NOMO-1 treated with DMSO at 0.1 percent for 48 hours (cell line): ENCODE results near the gene IL31RA.
"Not testable (repeated sequence)": the region's sequence is repeated elsewhere in the genome, so short reads cannot be mapped to it uniquely, and the experiment has no call there.

ENCODE experiments used
- DNase-seq: peaks from one replicate; lab custom pipeline; 2025; ENCODE audit not compliant: unreplicated experiment; lab: John Stamatoyannopoulos, UW

Gene IL31RA

DNA sequence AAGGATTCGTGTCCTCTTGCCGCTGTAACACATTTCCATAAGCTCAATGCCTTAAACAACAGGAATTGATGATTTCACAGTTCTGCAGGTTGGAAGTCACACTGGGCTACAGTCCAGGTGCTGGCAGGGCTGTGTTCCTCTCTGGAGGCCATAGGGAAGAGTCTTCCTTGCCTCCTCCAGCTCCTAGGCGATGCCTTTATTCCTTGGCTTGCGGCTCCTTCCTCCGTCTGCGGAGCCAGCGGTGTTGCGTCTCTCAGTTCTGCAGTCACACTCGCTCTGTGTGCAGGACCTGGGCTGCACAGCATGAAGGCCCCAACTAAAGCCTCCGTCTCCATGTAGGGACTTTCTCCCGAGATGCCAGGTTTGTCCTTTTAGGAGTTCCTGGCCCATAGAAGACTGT, 73.6 kb downstream of the IL31RA start:
- DNase-seq: no peak

DNA sequence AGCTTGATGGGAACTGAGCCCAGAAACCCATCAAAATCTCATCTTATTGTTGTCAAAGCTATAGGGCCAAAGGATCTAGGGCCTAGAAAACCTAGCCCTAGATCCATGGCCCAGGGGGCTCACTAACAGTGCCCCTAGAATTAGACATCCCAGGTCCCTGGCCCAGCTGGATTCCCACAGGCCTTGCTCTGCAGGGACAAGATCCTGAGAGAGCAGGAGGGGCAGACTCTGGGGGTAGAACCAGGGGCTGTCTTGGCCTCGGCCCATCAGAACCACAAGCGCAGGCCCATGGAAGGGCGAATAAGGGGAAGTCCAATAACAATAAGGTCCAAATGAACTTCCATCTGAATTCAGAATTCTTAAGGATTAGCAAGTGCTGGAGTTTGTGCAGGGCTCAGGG, 74.0 kb downstream of the IL31RA start:
- DNase-seq: no peak

DNA sequence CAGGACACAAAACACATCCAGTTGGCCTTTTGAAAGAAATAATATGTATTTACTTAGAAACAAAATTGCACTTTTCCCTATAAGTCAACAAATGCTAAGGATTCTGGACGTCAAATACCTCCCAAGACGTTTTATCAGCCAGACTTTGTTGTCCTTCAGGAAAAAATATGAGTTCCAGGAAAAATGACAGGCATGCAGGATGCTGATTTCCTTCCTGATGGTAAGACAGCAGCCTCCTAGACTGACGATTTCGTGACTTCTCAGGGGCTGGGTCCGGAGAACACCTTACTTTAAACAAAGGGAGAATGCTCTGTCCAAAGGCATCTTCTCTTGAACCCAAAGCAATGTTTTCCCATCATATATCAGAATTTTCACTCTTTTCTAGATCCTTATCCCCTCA, 74.6 kb downstream of the IL31RA start:
- DNase-seq: no peak

DNA sequence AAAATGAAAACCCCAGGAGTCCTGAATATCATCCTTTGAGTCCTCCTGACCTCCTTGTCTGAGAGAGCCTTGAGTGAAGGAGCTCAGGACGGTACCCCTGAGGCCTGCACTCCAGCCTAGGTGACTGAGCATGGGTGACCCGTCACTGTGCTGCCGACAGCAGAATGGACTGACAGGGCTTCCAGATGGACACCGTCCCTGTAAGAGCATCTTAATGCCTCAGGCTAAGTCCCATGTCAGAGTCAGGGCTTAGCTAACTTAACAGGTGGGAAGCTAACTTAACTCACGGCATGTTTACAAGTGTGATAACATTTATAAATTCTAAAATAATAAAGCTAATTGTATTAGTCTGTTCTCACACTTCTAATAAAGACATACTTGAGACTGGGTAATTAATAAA, 75.3 kb downstream of the IL31RA start:
- DNase-seq: no peak

DNA sequence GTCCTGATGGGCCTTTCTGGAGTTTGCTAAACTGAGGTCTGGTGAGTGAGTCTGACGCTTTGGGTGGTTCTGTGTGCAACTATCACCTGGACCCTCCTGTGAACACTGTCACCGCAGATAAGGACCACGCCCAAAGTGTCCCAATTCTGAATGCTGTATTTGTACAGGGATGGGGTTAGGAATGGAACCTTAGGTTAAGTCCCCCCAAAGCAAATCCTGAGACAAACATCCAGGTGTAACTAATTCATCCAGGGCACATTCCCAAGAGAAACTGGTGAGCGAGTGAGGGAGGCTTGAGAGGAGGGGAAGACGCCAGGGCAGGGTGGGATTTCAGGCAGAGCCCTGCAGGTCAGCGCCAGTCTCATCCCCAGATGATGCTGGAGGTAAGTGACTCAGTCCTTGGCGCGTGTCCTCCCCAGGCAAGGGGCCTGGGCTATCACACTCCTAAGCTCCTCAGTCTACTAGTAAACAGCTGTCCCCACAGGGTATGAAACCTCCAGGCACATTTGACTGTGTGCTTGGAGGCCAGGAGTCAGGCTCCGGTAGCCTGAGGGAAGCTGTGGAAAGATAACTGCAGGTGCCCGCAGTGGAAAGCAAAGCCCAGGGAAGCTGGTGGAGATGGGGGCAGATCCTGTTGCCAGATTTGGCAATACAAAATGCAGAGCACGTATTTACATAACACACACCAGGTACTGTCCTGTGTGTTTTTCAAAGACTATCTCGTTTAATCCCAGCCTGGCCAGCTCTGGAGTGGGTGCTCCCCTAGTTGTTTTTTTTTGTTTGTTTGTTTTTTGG, 76.9 kb downstream of the IL31RA start:
- no peak for DNase-seq

DNA sequence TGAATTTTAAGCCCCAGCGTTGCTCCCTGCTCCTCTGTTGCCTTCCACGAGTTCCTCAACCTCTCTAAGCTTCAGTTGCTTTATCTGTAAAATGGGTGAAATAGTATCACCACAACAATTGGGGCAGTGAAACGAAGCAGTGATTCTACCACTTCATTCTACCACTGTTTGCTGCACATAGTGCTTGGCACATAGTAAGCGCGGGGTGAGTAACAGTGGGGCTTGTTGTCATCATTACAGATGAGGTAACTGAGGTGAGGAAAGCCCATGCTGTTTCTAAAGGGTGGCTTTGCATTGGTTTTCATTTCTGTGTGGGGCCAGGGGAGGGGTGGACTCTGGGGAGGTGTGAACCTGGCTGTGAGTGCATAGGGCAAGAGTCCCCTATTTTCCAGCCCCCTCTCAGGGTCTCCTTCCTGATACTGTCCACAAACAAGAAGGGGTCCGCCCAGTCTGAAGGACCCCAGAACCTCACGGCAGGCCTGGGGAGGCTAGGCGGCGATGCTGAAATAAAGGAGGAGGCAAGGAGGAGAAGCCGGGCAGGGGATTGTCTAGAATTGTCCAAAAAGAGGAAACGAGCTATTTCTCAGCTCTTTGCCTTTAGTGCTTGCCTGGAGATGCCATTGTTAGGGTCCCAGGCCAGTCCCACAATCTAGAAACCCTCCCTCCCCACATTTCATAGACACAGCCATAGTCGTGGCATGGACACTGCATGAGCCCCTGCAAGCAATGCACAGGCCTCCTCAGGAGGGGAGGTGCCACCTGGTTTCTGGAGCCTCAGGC, 78.1 kb downstream of the IL31RA start:
- peak; percentile 73 for DNase-seq

DNA sequence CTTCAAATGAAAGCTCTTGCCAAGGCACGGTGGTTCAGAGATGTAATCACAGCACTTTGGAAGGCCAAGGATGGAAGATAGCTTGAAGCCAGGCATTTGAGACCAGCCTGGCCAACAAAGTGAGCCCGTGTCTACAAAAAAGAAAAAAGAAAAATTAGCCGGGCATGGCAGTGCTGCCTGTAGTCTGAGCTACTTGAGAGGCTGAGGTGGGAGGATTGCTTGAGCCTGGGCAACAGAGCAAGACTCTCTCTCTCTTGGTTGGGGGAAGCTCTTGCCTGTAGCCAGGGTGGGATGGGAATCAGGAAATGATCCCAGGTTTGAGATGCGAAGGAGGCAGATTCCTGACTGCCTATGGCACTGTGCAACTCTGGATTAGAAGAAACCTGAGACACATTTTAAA, 81.5 kb downstream of the IL31RA start:
- no peak for DNase-seq

DNA sequence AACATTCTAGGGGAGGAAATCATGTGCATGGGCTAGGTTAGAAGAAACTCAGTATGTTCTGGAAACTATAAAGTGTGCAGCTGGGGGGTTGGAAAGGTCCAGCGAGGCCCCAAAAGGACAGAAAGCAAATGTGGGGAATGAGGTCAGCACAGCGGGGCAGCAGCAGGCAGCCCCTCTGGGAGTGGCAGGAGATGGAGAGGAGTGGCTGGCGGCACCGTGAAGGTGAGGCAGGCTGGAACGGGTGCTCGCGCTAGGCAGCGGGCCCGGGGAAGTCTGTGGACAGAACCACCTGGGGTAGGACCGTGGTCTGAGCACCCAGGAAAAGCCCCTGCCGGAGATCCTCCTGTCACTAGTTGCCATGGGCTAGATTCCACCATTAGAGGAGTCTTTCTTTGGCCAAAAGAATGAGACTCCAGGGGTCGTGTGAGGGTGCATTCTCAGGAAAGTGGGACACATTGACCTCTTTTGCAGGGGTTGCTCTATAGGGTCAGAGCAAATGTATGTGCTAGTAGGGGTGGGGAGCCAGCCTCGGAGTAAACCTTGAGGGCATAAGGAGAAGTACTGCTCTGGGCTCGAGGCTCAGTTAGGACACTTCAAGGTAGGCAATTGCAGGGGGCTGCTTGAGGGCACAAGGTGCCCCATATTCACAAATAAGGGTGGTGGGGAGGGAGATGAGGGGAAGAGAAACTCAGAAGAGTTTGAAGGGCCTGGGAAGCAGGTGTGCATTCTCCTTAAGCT, 82.4 kb downstream of the IL31RA start:
- no peak for DNase-seq

DNA sequence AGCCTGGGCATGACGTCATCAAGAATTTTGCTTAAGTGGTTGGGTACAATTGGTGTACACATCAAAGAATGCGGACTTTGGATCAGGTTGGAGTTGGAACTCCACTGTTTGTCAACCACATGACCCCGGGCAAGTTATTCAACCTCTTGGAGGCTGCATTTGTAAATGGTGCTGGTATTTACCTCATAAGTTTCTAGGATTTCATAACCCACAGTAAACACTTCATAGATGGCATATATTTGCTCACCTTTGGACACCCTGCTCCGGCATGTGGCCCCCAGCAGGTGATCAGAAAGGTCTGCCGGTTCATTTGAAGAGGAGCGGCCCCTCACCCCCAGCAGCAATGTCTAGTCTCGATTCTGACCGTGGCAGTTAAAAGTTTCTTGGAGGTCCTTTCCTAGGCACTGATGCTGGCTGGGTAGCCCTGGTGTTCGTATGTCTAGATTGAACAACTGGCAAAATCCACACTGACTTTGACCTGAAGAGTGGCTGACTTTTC, 83.0 kb downstream of the IL31RA start:
- DNase-seq: no peak

DNA sequence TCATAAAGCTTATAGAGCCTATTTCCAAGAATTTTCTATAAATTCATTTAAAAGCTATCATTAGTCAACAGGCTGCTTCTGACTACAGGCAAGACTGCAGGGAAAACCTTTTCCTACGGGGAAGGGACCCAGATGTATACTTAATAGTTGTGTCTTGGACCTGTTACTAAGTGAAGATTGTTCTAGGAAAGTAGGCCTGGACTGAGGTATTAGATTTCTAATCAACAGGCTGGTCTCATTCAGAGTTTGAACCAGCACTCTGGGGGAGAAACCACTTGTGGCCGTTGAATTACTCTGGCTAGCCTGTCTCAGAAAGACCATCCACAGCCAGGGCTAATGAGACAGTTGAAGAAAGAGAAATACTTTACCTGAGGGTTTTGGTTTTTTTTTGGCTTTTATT, 83.6 kb downstream of the IL31RA start:
- DNase-seq: no peak

DNA sequence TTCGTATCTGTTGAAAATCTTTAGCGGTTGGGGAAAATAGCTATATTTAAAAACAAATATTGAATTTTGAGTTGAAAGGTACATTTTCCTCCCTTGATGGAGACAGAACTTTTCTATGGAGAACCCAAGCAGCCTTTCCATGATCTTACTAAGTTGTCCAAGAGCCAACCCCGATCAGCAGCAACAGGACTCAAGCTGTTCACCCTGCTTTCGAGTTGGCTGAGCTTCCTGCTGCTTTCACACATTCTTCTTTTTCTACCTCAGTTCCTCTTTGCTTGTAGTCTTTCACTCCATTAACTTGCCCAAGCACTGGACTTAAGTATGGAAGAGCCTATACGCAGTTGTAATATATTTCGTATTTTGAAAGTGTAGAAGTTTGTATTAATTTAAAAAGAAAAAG, 84.2 kb downstream of the IL31RA start:
- DNase-seq: no peak

DNA sequence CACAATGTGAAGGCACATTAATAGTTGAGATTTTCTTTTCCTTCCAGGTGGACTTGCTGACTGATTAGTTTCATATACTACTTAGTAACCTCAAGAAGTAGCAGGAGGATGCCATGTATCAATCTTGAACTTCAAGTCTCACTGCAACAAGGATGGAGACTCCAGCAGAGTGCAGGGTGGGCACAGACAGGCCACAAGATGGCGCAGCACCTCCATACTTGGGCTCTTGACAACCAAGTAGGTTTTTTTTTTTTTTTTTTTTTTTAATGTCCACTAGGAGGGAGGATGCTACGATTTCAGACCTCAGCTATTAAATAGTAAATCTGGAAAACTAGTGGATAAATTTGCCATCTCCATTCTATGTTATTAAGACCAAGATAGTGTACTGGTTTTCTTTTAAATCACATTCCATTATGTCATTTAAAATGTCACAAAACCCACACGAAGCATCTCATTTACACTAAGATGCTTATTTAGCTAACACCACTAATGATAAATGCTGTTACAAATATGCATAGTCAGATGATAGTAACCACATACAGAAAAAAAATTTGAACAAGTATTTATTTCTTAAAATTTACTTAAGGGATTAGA, 85.0 kb downstream of the IL31RA start:
- DNase-seq: peak; percentile 70

DNA sequence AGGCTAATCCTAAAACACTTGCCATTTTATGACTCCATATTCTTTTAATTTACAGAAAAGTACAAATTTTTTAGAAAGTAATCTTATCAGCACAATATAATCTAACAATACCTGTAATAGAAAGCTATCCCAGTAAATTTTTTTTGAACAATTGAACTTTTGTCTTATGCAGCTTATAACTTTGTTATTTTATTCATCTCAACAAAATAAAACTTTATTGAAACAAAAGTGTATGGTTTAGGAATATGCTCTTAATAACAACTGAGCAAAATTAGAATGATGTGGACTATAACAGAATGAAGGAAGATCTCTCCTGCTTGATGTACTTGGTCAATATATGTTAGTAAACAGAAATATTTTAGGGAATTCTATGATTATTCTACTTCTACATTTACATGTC, 86.4 kb downstream of the IL31RA start:
- DNase-seq: not testable (repeated sequence)

DNA sequence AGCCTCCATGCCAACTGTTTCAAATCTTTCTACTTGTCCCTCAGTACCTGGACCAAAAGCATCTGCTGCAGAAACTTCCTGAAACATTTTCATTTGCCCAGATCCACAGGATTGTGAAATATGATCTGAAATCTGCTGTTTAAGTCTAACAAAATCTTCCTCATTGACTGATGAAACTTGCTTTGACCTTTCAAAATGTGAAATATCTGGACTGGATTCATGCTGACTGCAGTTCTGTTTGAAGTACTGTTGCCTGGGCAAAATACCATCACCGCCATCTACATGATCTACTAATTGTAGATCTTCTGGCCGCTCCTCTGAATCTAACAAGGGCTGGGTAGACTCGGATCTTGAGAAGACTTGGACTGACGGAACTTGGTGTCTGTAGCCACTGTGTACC, 90.0 kb downstream of the IL31RA start:
- not testable (repeated sequence) for DNase-seq

DNA sequence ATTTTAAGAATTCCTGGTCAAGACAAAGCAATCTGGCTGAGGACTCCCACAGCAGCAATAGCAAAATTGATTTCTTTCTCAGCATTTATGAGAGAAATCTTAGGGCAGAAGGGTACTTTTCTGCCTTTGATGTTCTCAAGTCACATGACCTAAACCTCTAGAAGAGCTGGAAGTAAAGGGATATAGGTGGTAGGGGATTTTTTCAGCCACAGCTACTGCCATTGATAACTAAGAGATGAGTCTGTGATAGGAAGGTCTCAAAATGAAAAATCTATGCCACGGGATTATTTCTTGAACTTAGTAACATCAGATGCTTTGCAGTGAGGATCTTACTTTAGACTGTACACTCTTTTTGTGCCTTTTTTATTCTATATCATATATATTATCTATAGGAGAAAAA, 108.1 kb downstream of the IL31RA start:
- DNase-seq: no peak

DNA sequence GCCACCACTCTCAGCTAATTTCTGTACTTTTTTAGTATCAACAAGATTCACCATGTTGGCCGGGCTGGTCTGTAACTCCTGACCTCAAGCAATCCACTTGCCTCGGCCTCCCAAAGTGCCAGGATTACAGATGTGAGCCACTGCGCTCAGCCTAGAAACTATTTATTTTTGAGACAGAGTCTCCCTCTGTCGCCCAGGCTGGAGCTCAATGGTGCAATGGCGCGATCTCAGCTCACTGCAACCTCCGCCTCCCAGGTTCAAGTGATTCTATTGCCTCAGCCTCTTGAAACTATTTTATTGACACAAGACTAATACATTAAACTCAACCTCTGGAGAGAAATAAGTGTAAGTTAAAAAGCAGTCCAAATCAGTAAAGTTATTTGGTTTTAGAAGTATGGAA, 109.6 kb downstream of the IL31RA start:
- DNase-seq: no peak

DNA sequence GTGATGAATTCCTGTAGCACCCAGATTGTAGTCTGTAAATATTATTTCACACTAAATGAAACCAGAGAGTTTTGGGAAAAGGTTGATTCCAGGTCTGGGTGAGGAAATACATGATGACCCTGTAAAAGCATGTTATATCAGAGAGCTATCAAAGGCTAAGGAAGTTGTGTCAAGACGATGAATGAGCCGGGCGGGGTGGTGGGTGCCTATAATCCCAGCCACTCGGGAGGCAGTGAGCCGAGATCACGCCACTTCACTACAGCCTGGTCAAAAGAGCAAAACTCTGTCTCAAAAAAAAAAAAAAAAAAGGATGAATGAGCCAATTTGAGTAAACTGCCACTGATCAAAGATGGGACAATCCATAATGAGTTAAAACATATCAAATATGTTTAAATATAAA, 114.4 kb downstream of the IL31RA start:
- DNase-seq: no peak

DNA sequence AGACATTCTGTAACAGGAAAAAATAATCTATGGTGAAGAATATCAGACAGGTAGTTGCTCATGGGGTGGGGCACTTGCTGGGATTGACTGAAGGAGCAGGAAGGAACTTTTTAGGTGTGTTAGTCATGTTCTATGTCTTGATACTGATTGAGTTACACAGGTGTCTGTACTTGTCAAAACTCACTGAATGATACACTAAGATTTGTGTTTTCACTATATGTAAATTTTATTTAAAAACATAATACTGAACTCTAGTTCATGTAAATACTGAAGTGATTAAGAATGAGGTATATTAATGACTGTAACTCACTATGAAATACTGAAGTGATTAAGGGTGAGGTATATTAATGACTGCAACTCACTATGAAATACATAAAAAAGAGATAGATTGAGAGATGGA, 115.1 kb downstream of the IL31RA start:
- DNase-seq: no peak

DNA sequence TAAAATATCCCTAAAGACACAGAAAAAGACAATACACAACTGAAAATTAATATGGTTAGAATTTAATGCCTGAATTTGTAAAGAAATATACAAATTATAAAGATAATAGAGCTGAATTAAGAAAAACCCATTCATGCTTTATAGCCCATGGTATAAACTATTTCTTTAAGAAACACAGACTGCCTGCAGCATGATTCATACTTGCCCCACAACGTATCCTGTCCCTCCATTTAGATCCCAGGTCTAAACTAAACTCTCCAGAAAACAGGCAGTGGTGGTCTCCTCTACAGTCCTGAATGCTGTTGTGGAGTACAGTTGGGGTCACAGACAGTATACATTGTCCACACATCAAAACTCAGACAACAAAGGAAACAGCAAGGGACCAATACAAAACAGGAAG, 118.8 kb downstream of the IL31RA start:
- DNase-seq: no peak
